Stimulated activated CD4-positive, alpha-beta T cell treated with anti-CD3 and anti-CD28 coated beads, Interleukin-12 subunit alpha, Interleukin-12 subunit beta, amount 100 ng/mL, for 4 hours (primary cell): ENCODE results near the gene KIF26A.

Source experiments
- DNase-seq: peaks from one replicate; pipeline ENCODE4 v3.0.0-alpha.2; 2020

The KIF26A gene

GRCh38 chr14:104101651-104102281 lies 36.6 kb upstream of the KIF26A start:
- no peak for DNase-seq

- no peak for DNase-seq
These were observed 36.0 kb upstream of the KIF26A start for GRCh38 chr14:104102282-104102914.

- no peak for DNase-seq
These were observed 35.3 kb upstream of the KIF26A start for GRCh38 chr14:104103061-104103445.

GRCh38 chr14:104103446-104104075 lies 34.8 kb upstream of the KIF26A start:
- no peak for DNase-seq

- DNase-seq, result no peak
These were observed 34.1 kb upstream of the KIF26A start for GRCh38 chr14:104104076-104104901.

GRCh38 chr14:104105071-104105821 lies 33.1 kb upstream of the KIF26A start:
- no peak for DNase-seq

- no peak for DNase-seq
These were observed 32.4 kb upstream of the KIF26A start for GRCh38 chr14:104105822-104106470.

- no peak for DNase-seq
These were observed 31.9 kb upstream of the KIF26A start for GRCh38 chr14:104106471-104106991.

- DNase-seq, result no peak
These were observed 31.2 kb upstream of the KIF26A start for GRCh38 chr14:104107101-104107581.

GRCh38 chr14:104107611-104108569 lies 30.5 kb upstream of the KIF26A start:
- DNase-seq, result no peak

GRCh38 chr14:104108570-104109541 lies 29.5 kb upstream of the KIF26A start:
- DNase-seq, result no peak

- no peak for DNase-seq
These were observed 28.5 kb upstream of the KIF26A start for GRCh38 chr14:104109731-104110361.

- no peak for DNase-seq
These were observed 27.7 kb upstream of the KIF26A start for GRCh38 chr14:104110491-104111209.

- no peak for DNase-seq
These were observed 26.9 kb upstream of the KIF26A start for GRCh38 chr14:104111301-104112112.

GRCh38 chr14:104112113-104112505 lies 26.3 kb upstream of the KIF26A start:
- DNase-seq, result no peak

GRCh38 chr14:104112609-104113571 lies 25.5 kb upstream of the KIF26A start:
- DNase-seq, result no peak
